ENCODE measurements around the gene MIPEP.
"Not testable (repeated sequence)": the region's sequence is repeated elsewhere in the genome, so short reads cannot be mapped to it uniquely, and the experiment has no call there.

DNA sequence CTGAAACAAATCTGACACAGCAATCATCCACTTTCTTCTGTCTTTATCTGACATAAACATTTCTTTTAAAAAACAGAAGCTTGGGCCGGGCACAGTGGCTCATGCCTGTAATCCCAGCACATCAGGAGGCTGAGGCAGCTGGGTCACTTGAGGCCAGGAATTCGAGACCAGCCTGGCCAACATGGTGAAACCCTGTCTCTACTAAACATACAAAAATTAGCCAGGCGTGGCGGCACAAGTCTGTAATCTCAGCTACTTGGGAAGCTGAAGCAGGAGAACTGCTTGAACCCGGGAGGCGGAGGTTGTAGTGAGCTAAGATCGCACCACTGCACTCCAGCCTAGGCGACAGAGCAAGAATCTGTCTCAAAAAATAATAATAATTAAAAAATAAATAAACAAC is 127.4 kb downstream of the MIPEP start:
- TF ChIP-seq EZH2 (IDR thresholded peaks at IDR 0.05; ENCODE audit: insufficient read depth, poor library complexity, severe bottlenecking); EZH2phosphoT487 (IDR thresholded peaks at IDR 0.05; ENCODE audit: insufficient read depth, low read depth): not testable (repeated sequence)

Data from GM23248 (cell line).